HG02884 (cell line): ENCODE measurements around the gene CTAG2.
"Not testable (repeated sequence)": the region's sequence is repeated elsewhere in the genome, so short reads cannot be mapped to it uniquely, and the experiment has no call there.

Experiments
- ATAC-seq: cut with Tn5 transposase; IDR thresholded peaks from one replicate; pipeline ENCODE4 v1.9.1; 2021; ENCODE audit warnings: mild to moderate bottlenecking, moderate library complexity; ENCODE audit not compliant: unreplicated experiment

Gene CTAG2

DNA sequence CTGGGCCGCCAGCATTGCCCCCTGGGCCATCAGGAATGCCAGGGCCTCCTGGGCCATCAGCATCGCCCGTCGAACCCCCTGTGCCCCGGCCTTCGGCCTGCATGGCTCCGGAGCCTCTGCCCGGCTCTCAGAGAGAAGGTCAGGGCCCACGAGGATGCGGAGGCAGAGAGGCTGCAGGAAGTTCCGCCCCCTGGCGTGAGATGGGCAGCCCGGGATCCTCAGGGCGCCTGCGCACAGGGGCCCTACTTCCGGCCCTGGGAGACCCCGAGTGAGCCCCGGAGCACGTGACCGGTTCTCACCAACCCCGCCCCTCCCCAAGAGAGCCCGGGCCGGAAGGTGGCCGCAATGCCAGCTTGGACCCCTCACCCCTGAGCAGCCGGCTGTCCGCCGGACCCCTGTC, at the start of gene CTAG2:
Gene CTAG2, minus strand, starts transcription at position 167 of the 400 bp plus-strand sequence. Its CDS starts 64 bp downstream, at position 103.
- ATAC-seq = not testable (repeated sequence)

DNA sequence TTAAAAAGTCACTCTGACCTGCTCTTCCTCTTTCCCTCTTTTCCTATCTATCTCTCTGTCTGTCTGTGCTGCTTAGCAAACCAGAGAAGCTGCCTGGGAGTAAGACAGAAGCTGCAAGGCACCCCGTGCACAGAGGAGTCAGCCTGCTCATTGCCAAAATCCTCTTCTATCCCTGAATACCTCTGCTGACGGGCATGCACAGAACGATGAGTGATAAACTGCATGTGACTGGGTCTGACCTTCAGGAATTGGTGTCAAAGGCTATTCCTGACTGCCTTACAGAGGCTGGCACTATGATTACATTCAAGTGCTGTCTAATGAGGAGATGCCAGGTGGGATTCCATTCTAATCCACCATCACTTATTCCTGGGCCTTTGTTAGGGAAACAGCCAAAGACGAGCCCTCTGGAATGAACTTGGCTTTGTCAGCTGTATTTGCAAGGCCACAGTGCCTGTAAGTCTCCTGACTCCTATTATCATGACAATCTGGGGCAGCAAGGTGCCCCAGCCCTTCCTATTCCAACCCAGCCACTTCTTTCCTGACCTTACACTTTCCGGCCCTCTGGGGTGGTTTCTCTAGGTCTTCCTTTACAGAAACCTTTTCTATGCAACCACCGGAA, 45.4 kb upstream of the CTAG2 start:
- ATAC-seq = no peak

DNA sequence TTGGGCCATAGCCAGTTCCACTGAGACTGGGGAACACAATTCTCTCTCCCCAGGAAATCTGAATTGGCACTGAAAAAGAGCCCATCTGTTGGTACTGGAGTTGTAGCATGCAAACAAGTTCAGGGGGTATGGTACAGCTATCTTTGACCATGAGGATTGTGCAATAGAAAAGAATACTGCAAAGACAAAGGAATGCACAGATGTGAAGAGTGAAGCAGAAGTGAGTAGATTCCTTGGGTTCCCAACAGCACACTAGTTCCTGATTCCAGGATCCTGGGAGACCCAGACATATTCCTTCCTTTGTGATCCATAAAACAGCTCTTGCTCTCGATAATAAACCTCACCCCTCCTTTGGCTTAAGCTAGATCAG, 43.3 kb upstream of the CTAG2 start:
- no peak for ATAC-seq

DNA sequence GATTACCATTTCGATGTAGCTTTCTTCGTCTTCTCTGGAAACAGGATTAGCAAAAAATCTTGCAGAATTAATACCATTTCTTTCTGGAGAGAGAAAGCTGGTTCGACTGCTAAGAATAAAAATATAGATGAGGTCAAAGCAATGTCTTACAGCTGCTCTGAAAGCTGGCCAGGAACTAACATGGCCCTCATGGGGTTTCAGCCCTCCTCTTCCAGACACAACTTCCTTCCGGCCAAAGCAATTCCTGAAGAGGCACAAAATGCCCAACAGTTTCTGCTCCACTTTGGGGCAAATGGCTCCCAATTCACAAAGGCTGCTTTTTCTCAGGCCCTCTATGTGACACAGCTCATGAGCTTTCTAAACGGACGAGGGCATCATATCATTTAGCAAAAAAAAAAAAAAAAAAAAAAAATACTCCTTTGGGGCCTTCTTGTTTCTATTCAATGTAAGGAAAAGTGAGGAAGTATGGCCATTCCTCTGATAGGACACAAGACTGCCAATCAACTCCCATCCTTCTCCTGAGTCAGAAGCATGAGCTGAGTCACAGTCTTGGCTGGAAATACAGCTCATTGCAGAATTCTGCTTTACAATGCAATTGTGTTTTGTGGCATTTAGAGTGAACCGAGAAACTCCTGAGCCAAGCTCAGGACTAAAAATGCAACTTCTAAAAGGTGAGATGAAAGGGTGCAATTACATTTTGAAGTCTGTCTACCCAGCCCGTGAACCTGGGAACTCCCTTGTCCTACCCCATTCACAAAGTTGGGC, 42.7 kb upstream of the CTAG2 start:
- ATAC-seq = no peak

DNA sequence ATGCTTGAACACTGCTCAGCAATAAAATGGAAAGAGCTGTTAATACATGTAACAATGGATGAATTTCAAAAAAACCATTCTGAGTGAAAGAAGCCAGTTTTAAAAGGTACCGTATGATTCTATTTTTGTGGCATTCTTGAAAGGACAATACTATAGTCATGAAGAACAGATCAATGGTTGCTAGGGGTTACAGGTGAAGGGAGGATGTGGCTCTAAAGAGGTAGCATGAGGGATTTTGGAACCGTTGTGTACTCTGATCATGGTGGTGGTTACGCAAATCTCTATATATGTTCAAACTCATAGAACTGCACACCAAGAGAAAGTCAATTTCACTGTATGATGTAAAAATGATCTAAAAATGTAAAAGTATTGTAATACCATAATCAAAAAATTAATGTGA, 40.0 kb upstream of the CTAG2 start:
- ATAC-seq = no peak

DNA sequence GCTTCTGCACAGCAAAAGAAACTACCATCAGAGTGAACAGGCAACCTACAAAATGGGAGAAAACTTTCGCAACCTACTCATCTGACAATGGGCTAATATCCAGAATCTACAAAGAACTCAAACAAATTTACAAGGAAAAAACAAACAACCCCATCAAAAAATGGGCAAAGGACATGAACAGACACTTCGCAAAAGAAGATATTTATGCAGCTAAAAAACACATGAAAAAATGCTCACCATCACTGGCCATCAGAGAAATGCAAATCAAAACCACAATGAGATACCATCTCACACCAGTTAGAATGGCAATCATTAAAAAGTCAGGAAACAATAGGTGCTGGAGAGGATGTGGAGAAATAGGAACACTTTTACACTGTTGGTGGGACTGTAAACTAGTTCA, 37.1 kb upstream of the CTAG2 start:
- not testable (repeated sequence) for ATAC-seq

DNA sequence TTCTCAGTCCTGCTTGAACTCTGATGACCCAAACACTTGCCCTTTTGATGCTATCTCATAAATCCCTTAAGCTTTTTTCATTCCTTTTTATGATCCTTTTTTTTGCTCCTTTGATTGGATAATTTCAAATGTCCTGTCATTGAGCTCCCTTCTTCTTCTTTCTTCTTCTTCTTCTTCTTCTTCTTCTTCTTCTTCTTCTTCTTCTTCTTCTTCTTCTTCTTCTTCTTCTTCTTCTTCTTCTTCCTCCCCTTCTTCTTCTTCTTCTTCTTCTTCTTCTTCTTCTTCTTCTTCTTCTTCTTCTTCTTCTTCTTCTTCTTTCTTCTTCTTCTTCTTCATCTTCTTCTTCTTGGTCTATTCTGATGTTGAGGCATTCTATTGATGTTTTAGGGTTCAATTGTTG, 18.7 kb upstream of the CTAG2 start:
- ATAC-seq = not testable (repeated sequence)

DNA sequence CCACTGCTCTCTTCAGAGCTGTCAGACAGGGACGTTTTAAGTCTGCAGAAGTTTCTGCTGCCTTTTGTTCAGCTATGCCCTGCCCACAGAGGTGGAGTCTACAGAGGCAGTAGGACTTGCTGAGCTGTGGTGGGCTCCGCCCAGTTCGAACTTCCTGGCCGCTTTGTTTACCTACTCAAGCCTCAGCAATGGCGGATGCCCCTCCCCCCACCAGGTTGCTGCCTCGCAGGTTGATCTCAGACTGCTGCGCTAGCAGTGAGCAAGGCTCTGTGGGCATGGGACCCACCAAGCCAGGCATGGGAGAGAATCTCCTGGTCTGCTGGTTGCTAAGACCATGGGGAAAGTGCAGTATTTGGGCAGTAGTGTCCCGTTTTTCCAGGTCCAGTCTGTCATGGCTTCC, 17.5 kb upstream of the CTAG2 start:
- not testable (repeated sequence) for ATAC-seq

DNA sequence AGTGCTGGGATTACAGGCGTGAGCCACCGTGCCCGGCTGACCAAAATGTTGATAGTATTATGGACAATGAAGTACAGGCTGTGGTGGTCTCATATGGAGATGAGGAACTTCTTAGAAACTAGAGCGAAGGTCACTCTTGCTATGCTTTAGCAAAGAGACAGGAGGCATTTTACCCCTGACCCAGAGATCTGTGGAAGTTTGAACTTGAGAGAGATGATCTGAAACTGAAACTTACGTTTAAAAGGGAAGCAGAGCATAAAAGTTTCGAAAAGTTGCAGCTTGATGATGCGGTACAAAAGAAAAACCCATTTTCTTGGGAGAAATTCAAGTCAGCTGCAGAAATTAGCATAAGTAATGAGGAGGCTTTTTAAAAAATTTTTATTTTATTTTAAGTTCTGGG, 8.5 kb upstream of the CTAG2 start:
- ATAC-seq = no peak

DNA sequence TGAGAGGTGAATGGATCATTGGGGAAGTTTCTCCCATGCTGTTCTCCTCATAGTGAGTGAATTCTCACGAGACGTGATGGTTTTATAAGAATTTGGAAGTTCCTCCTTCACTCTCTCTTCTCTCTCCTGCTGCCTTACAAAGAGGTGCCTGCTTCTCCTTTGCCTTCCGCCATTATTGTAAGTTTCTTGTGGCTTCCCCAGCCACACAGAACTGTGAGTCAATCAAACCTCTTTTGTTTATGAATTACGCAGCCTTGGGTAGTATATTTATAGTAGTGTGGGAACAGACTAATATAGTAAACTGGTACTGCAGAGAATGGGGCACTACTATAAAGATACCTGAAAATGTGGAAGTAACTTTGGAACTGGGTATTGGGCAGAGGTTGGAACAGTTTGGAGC, 7.8 kb upstream of the CTAG2 start:
- ATAC-seq = no peak

DNA sequence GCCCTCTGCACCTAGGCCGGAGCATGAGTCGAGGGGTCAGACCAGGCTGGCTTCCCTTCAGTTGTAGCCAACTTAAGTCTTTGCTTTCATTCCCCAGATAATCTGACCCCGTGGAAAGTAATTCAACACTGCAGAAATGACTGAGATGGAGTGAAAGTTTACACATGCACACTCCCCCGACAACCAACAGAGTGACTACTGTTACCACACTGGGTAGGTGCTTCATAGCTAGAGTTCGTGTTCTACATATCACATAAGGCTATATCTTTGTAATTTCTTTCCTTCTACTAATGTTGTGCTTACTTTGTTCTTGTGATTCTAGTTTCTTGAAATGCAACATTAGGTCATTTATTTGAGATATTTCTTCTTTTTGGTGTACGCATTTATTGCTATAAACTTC, 7.2 kb upstream of the CTAG2 start:
- ATAC-seq = no peak

DNA sequence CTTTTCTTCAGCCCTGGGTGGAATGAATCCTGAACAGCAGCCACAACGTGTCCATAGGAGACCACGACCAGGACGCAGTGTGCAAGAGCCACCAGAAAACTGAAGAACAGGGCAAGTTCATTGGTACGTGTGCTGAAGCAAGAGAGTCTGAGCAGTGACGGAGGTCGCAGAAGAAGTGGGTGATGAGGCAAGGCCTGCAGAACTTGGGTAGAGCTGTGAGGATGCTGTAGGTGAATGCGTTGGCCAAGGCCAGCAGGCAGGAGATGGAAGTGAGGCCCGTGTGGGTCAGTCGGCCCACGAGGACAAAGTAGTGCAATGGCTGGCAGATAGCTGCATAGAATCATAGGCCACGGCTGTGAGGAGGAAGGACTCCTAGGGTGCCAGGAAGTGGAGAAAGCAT, 5.6 kb upstream of the CTAG2 start:
- ATAC-seq = no peak

DNA sequence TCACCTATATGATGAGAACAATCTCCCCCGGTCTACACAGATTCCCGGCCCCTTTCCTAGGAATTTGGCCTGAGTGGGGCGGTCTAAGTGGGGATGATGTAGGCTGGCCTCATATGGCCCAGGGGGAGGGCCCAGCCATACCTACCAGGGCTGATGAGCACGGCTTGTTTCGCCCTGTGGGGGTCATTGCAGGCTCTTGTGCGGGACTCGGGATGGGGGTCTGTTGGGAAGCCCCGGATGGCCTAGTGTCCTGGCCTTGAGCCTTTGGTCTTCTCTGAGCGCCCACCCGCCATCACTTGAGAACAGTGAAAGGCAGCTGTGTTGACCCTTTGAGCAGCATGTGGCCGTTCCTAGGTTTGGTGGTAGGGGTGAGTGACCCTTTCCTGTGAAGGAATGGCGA, 4.8 kb upstream of the CTAG2 start:
- no peak for ATAC-seq

DNA sequence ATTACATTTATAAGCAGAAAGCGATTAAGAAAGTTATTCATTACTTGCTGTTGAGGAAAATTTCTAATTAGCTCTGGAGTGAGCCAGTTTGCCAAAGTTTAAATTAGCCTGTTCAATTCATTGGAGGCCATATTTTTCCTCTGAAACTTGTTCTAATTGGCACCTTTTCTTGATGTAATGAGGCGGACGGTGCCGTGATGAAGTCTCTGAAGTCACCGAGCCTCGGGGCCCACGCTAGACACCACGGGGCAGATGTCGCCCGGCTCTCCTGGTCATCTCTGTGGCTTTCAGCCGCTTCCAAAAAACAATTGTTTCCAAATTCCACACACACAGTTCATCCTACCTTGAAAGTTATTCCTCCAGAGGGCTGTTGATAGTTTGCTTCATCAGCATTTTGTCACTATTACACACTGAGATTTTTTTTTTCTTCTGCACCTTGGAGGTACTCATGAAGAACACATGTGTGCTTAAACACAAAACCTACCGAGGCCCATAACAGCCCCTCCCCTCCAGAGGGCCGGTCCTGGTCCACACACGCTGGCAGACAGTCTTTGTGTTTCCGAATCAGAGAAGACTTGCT, 3.9 kb upstream of the CTAG2 start:
- no peak for ATAC-seq

DNA sequence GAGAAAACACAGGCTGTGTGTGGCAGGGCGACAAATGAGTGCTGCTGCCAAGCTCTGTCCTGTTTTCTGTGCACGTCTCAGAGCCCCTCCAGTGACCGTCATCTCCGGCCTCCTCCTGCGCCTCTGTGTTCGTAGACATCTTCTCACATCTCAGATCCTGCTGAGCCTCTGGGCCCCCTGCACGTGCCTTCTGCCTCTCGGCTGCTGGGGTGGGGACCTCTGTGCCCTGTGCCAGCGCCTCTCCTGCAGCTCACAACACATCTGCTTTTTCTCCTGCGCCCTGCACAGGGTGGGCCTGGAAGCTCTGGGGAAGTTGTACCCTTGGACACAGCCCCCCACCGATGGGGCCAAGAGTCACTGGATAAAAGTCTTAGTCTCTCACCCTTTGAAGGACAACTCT, 2.4 kb upstream of the CTAG2 start:
- ATAC-seq = no peak

DNA sequence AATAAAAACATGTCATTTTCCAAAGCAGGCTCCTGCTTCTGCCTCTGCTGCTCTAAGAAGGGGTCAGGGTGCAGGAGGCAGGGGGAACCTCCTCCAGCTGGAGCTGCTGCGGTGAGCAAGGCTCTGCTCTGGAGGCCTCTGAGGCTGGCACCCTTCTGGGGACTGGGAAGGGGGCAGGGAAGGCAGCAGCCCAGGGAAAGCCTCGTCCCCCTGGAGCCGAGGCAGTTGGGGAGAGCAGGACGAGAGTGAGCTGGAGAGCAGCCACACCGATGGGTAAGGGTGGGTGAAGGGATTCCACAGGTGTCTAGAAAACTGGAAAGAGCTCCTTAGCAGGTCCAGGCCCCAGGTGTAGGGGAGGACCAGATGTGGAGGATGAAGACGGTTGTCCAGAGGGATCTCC, 2.0 kb upstream of the CTAG2 start:
- no peak for ATAC-seq

DNA sequence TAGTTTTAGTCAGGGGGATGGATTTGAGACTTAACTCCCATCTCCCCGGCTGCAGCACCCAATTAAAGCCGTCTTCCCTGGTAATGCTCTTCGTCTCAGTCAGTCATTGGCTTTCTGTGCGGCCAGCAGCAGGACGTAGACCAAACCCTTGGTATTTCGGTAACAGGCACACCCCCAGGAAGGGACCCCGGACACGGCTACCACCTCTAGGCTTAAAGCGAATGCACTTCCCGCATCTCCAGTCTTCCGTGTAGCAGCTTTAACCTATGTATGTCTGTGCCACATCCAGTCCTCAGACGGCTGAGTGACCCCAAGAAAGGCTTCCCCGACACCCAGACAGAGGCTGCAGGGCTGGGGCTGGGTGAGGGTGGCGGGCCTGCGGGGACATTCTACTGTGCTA, 1.5 kb upstream of the CTAG2 start:
- no peak for ATAC-seq

DNA sequence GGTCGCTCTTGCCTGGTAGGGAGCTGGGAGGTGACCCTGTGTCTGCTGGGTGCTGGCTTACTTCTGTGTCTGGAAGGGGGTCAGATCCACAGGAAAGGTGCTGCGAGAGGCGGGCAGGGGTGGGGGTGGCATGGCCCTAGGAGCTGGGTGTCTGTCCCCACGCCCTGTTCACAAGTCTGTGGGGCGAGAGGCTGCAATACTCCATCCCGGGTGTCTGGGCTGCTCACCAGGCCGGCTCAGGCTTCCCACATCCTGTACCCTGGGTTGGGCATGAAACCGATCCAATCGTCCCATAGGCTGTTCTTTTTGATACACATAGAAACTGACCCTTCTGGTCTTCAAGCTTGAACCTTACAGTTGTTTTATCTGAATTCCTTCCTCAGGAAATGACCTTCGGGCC, 993 bp upstream of the CTAG2 start:
- ATAC-seq = no peak

DNA sequence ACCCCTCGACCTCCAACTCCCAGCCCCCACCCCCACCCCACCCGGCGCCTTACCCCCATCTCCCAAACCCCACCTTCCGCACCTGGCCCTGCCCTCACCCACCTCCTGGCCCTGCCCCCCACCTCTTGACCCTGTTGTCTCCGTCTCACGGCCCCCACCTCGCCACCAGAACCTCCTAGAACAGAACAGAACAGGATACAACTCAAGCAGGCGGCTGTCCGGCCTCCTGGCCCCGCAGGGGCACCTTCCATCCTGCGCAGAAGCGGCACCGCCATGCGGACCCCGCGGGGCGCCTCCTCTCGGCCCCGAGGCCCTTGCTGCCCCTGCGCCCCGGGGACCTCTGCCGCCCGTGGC, 354 bp downstream of the CTAG2 start:
- no peak for ATAC-seq

DNA sequence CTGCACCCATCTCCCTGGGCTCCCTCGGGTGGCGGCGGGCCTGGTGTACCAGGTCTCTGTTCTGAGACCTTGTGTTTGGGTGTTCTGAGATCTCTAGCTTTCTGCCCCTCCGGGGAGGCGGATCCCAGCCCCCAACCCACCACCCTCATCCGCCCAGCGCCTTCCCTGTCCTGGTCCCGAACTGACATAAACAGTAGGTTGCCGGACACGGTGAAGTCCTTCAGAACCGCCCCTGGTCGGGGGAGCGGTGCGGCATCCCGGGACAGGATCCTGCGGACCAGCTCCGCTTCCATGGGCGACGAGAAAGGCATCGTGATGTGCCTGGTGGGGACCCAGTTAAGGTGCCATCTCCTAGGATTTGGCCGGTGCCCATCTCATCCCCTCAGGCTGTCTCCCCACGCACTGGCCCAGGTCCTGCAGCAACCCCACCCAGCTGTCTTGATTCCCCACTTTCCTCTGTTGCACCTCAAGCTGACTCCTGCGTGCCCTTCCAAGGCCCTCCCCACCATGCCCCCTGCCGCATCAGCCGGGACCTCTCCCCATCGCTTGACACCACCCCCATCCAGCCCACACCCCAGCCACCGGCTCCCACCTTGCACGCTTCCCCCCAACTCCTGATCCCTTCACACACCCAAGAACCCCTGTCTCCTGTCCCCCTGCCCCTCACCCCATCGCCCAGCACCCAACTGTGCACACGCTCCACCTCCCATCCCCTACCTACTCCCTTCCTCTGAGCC, 900 bp downstream of the CTAG2 start:
- ATAC-seq = no peak

DNA sequence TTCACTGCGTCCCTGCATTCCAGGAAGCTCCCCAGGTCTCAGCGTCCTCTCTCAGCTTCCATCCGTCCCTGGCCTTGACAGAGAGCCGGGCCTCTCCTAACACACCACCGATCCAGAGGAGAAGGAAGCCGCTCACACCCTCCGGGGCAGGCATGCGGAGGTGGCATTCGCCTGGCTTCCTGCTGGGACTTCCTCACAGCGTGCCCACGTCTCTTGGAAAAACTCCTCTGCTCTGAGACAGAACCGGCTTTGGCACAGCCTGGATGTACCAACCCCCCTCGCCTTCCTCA, 3.2 kb downstream of the CTAG2 start:
- ATAC-seq = no peak
